Right lobe of liver (tissue), 4 donors: Measurements from ENCODE around the gene UBE3D.

Source experiments
- POLR2A ChIP-seq: fragments of 450-650 bp; IDR thresholded peaks from one replicate; pipeline ENCODE4 v1.6.1; 2017; ENCODE audit warnings: antibody characterized with exemption, mild to moderate bottlenecking
- TF ChIP-seq, protein P1 (sequence below), 4 donors: fragments of 200-600 bp in 3 of 4; fragments of 450-650 bp in 1 of 4; IDR thresholded peaks; one replicate each; pipeline versions ENCODE4 v1.5.1 to v1.8.0; 2016 to 2022; ENCODE audit warnings: antibody characterized with exemption in 4 of 4, mild to moderate bottlenecking in 2 of 4
- donor health status: DM: no; HTN: no; CAD: no.
- donor health status: DM: no; HTN: no; CAD: no.
- donor health status: DM: no; HTN: yes; CAD: no.

DNA sequence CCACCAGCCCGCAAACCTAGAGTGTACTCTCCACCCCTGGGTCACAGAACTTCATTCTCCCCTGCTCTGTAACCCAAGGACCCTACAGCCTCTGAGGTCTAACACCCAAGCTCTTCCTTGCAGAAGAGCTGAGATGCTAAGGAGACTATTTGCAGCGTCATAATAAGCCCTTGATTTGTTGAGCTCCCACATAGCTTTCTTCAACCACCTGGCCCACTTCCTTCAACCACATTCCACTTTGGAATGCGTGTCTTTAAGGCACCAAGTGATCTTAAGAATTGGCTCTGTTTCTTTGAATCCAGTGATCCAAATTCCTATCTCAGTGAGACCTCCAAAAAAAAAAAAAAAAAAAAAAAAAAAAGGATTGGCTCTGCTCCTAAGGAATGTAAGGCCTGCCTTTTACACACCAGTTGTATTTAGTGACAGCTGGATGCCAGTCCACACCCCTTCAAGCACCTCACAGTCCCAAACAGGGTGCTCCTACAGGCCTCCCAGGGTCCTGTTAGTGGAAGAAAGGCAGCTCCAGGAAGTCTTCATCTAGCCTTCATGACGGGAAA lies 106.2 kb downstream of the UBE3D start:
- TF ChIP-seq, protein P1, sequence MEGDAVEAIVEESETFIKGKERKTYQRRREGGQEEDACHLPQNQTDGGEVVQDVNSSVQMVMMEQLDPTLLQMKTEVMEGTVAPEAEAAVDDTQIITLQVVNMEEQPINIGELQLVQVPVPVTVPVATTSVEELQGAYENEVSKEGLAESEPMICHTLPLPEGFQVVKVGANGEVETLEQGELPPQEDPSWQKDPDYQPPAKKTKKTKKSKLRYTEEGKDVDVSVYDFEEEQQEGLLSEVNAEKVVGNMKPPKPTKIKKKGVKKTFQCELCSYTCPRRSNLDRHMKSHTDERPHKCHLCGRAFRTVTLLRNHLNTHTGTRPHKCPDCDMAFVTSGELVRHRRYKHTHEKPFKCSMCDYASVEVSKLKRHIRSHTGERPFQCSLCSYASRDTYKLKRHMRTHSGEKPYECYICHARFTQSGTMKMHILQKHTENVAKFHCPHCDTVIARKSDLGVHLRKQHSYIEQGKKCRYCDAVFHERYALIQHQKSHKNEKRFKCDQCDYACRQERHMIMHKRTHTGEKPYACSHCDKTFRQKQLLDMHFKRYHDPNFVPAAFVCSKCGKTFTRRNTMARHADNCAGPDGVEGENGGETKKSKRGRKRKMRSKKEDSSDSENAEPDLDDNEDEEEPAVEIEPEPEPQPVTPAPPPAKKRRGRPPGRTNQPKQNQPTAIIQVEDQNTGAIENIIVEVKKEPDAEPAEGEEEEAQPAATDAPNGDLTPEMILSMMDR (IDR thresholded peaks at IDR 0.05): no peak
- TF ChIP-seq POLR2A: no peak
